B cell (primary cell): Measurements from ENCODE around the gene G2E3. TPM values are rescaled to one million over a fixed set of nuclear protein-coding genes. Genes with fewer than 3 reads are reported as not detected.
A peak's percentile ranks its signal among the peaks of the same experiment; 100 is the strongest.

Source experiments
- ATAC-seq: fragments of 200-7000 bp; cut with Tn5 transposase; one replicate; pipeline ENCODE4 v1.10.0; 2021; ENCODE audit warnings: low read depth, mild to moderate bottlenecking, moderate number of reproducible peaks, moderate library complexity
- CTCF ChIA-PET: fragments of 350-600 bp; sonication (Branson Sonifier 250); formaldehyde crosslinking; loops from one replicate; lab custom pipeline; 2021; ENCODE audit warnings: antibody characterized with exemption, inconsistent platforms; lab: Charles Lee
- POLR2A ChIA-PET: fragments of 350-600 bp; sonication (Branson Sonifier 250); formaldehyde crosslinking; loops from one replicate; lab custom pipeline; 2021; ENCODE audit warnings: antibody characterized with exemption; lab: Charles Lee
- DNase-seq: peaks from one replicate; pipeline ENCODE4 v3.0.0; 2013
- H2AFZ ChIP-seq: 2 replicates; pipeline ENCODE4 v1.6.1; 2012; ENCODE audit warnings: mild to moderate bottlenecking, low read depth, low read length; ENCODE audit not compliant: insufficient read depth, poor library complexity, severe bottlenecking
- H3K27ac ChIP-seq, 2 donors: 1 replicate in 1 of 2; 2 replicates in 1 of 2; pipeline ENCODE4 v1.5.1; 2012 to 2013; ENCODE audit warnings: low read length in 2 of 2, mild to moderate bottlenecking in 2 of 2, moderate library complexity in 1 of 2
- H3K27me3 ChIP-seq, 4 experiments: fragments of 200-600 bp in 1 of 4; sonication (generic) in 1 of 4; replicated peaks in 1 of 4; 1 replicate in 2 of 4; 2 replicates in 2 of 4; pipeline versions ENCODE4 v1.6.1 to v1.7.0; 2013 to 2016; ENCODE audit warnings: low read length in 3 of 4, mild to moderate bottlenecking in 2 of 4, mixed read lengths in 1 of 4, moderate library complexity in 1 of 4; ENCODE audit not compliant: insufficient read depth in 4 of 4, control insufficient read depth in 3 of 4; ENCODE audit errors: control extremely low read depth in 1 of 4
- H3K36me3 ChIP-seq, 2 experiments: replicated peaks in 1 of 2; 1 replicate in 1 of 2; 2 replicates in 1 of 2; pipeline versions ENCODE4 v1.6.1 to v1.7.1; 2013; ENCODE audit warnings: low read length in 1 of 2; ENCODE audit not compliant: insufficient read depth in 2 of 2, control insufficient read depth in 1 of 2; ENCODE audit errors: control extremely low read depth in 1 of 2, extremely low read depth in 1 of 2
- H3K4me1 ChIP-seq, 2 donors: fragments of 200-600 bp in 1 of 2; sonication (generic) in 1 of 2; 1 replicate in 1 of 2; 2 replicates in 1 of 2; pipeline versions ENCODE4 v1.5.1 to v1.6.1; 2013 to 2017; ENCODE audit warnings: low read length in 2 of 2; ENCODE audit not compliant: control insufficient read depth in 2 of 2, insufficient read depth in 2 of 2
- H3K4me2 ChIP-seq: replicated peaks from 2 replicates; pipeline ENCODE3; 2012; ENCODE audit warnings: mild to moderate bottlenecking, low read depth, low read length; ENCODE audit not compliant: poor library complexity, severe bottlenecking
- H3K4me3 ChIP-seq, 5 experiments: fragments of 200-600 bp in 1 of 5; sonication (generic) in 1 of 5; 1 replicate in 3 of 5; 2 replicates in 2 of 5; pipeline versions ENCODE4 v1.5.1 to v1.7.0; 2011 to 2016; ENCODE audit warnings: low read length in 4 of 5, mild to moderate bottlenecking in 4 of 5, low read depth in 2 of 5, control low read depth in 1 of 5, moderate library complexity in 1 of 5; ENCODE audit not compliant: insufficient read depth in 1 of 5; ENCODE audit errors: control extremely low read depth in 1 of 5, extremely low read depth in 1 of 5
- H3K79me2 ChIP-seq: fragments of 200-600 bp; sonication (generic); one replicate; pipeline ENCODE4 v1.6.0; 2016; ENCODE audit warnings: low read length; ENCODE audit not compliant: control insufficient read depth, insufficient read depth
- H3K9ac ChIP-seq: fragments of 200-600 bp; sonication (generic); 2 replicates; pipeline ENCODE4 v1.6.1; 2017; ENCODE audit warnings: mild to moderate bottlenecking, low read length, moderate library complexity
- H3K9me3 ChIP-seq, 3 donors: one replicate each; pipeline versions ENCODE4 v1.6.1 to v1.7.1; 2013; ENCODE audit warnings: low read length in 2 of 3; ENCODE audit not compliant: control insufficient read depth in 2 of 3, insufficient read depth in 1 of 3; ENCODE audit errors: control extremely low read depth in 1 of 3
- H4K20me1 ChIP-seq: 2 replicates; pipeline ENCODE4 v1.6.0; 2012; ENCODE audit warnings: mild to moderate bottlenecking, low read length; ENCODE audit not compliant: insufficient read depth, control insufficient read depth, poor library complexity, severe bottlenecking
- H3K27ac Mint-ChIP-seq: one replicate; pipeline ENCODE4 v1.8.0; 2021; ENCODE audit warnings: mixed read lengths
- H3K27me3 Mint-ChIP-seq: one replicate; pipeline ENCODE4 v1.8.0; 2021; ENCODE audit warnings: mixed read lengths
- H3K4me1 Mint-ChIP-seq: one replicate; pipeline ENCODE4 v1.8.0; 2021; ENCODE audit warnings: mixed read lengths
- H3K4me3 Mint-ChIP-seq: one replicate; pipeline ENCODE4 v1.8.0; 2021; ENCODE audit warnings: mixed read lengths
- H3K9me3 Mint-ChIP-seq: one replicate; pipeline ENCODE4 v1.8.0; 2022; ENCODE audit warnings: mixed read lengths; ENCODE audit not compliant: insufficient read depth
- EZH2 ChIP-seq: IDR thresholded peaks from 2 replicates; pipeline ENCODE4 v1.6.1; 2012; ENCODE audit warnings: borderline replicate concordance, low read depth, mild to moderate bottlenecking, moderate library complexity, low read length; ENCODE audit not compliant: insufficient read depth, poor library complexity, severe bottlenecking
- WGBS: methylation state at CpG from one replicate; pipeline ENCODE4 v1.1.5; 2013; ENCODE audit warnings: missing lambda C conversion rate; ENCODE audit not compliant: insufficient coverage; 5-methylcytosine and 5-hydroxymethylcytosine counted together
- intact Hi-C: fragments of 100-400 bp; cut with micrococcal nuclease; formaldehyde crosslinking; loops from one replicate; pipeline ENCODE4 v1.10.0; 2022
- polyA minus RNA-seq: library from RNA; depleted of rRNA, polyadenylated mRNA; stranded (reverse); fragments of >200 nt; gene quantifications from 2 replicates; pipeline ENCODE4 v1.2.3, GENCODE V29; 2012
- polyA plus RNA-seq: library from polyadenylated mRNA; depleted of rRNA; stranded (reverse); fragments of >200 nt; gene quantifications from 2 replicates; pipeline ENCODE4 v1.2.3, GENCODE V29; 2012
- total RNA-seq, 2 donors: library from RNA; stranded (reverse); fragments of 120-200 nt in 1 of 2; gene quantifications; 1 replicate in 1 of 2; 2 replicates in 1 of 2; pipeline versions ENCODE4 v1.2.3 to v1.2.4, GENCODE V29; 2013 to 2022
- TF ChIP-seq, protein P1 (sequence below): fragments of 200-600 bp; IDR thresholded peaks from one replicate; pipeline ENCODE4 v1.8.0; 2022; ENCODE audit warnings: antibody characterized with exemption, mild to moderate bottlenecking

The G2E3 gene, protein sequence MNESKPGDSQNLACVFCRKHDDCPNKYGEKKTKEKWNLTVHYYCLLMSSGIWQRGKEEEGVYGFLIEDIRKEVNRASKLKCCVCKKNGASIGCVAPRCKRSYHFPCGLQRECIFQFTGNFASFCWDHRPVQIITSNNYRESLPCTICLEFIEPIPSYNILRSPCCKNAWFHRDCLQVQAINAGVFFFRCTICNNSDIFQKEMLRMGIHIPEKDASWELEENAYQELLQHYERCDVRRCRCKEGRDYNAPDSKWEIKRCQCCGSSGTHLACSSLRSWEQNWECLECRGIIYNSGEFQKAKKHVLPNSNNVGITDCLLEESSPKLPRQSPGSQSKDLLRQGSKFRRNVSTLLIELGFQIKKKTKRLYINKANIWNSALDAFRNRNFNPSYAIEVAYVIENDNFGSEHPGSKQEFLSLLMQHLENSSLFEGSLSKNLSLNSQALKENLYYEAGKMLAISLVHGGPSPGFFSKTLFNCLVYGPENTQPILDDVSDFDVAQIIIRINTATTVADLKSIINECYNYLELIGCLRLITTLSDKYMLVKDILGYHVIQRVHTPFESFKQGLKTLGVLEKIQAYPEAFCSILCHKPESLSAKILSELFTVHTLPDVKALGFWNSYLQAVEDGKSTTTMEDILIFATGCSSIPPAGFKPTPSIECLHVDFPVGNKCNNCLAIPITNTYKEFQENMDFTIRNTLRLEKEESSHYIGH
- total RNA-seq: 29.2 and 35.4 TPM in 2 replicates
- total RNA-seq (2013): 32.7 TPM
- 6.2 and 8.6 TPM in 2 replicates for polyA plus RNA-seq
- polyA minus RNA-seq: 6.1 and 8.6 TPM in 2 replicates

- ATAC-seq (peak; percentile 99), DNase-seq (peak; percentile 90)
- Histone ChIP-seq H3K4me1 (peaks cover 15 to 17% of the 10 kb centered on the region in 2 donors), H3K27ac (peak within 1 kb of the TSS; percentile 77 to 89), H4K20me1 (peaks cover 32% of the 10 kb centered on the region), H3K79me2 (peaks cover 48% of the 10 kb centered on the region), H3K9me3 (peaks cover 0 to 7% (median 0%) of the 10 kb centered on the region in 3 donors), H3K36me3 (peaks cover 0 to 2% of the 10 kb centered on the region in 2 experiments), H3K27me3 (no peaks in the 10 kb centered on the region), H3K4me2 (peak within 1 kb of the TSS; percentile 77), H3K9ac (peak within 1 kb of the TSS; percentile 93), H2AFZ (peak within 1 kb of the TSS; percentile 91), H3K4me3 (peak within 1 kb of the TSS; percentile 87 to 99 (median 95))
- intact Hi-C loops: loop anchor here (1.0 to 10.0 kb wide), 4 partner anchors 63 to 1644 kb away; partner anchors contain the start of genes ARHGAP5, DTD2, RNU6-7 and RNU6-8
- TF ChIP-seq, protein P1, sequence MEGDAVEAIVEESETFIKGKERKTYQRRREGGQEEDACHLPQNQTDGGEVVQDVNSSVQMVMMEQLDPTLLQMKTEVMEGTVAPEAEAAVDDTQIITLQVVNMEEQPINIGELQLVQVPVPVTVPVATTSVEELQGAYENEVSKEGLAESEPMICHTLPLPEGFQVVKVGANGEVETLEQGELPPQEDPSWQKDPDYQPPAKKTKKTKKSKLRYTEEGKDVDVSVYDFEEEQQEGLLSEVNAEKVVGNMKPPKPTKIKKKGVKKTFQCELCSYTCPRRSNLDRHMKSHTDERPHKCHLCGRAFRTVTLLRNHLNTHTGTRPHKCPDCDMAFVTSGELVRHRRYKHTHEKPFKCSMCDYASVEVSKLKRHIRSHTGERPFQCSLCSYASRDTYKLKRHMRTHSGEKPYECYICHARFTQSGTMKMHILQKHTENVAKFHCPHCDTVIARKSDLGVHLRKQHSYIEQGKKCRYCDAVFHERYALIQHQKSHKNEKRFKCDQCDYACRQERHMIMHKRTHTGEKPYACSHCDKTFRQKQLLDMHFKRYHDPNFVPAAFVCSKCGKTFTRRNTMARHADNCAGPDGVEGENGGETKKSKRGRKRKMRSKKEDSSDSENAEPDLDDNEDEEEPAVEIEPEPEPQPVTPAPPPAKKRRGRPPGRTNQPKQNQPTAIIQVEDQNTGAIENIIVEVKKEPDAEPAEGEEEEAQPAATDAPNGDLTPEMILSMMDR: no peak
- no peak for TF ChIP-seq EZH2
- Mint-ChIP-seq H3K9me3 (no peaks in the 10 kb centered on the region), H3K4me3 (peak within 1 kb of the TSS; percentile 100), H3K27me3 (no peaks in the 10 kb centered on the region), H3K27ac (peak within 1 kb of the TSS; percentile 98), H3K4me1 (peaks cover 32% of the 10 kb centered on the region)
- ChIA-PET CTCF (no interaction called here), POLR2A (interaction anchor here (0.7 to 0.8 kb wide), 3 partner anchors 58 to 1003 kb away, joined by 3 to 4 read pairs (median 3); partner anchors contain the start of gene SCFD1)
- under 1% methylated on average over 59 of the region's 62 CpGs for WGBS
Observed at GRCh38 chr14:30558675-30559555, at the start of gene G2E3. G2E3 (plus strand) TSS chr14:30559158; CDS start chr14:30581080, 21,922 bp downstream.
